Stimulated activated CD4-positive, alpha-beta T cell treated with anti-CD3 and anti-CD28 coated beads, Interleukin-4, amount 100 ng/mL, for 48 hours (primary cell): ENCODE data around the gene CABLES1.
A peak's percentile ranks its signal among the peaks of the same experiment; 100 is the strongest.

ENCODE experiments used
- DNase-seq, 2 donors: peaks; one replicate each; pipeline ENCODE4 v3.0.0-alpha.2; 2020; ENCODE audit warnings: low read depth in 2 of 2

The CABLES1 gene

DNA sequence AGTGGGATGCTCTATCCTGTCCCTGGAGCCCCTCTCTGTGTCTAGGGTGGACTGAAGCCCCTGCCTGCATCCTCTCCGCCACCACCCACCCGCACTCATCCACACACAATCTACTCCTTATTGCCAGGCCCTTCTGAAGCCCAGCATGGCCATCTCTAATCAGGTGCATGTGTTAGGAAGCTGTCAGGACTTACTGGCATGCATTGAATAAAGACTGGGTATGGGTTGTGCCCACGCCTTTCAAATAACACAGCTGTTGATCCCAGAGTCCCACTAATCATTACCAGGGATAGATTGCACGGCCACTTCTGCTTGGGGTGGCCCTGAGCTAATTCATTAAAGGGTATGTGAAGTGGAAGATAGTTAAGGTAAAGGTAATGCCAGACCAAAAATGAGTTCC lies 88.4 kb downstream of the CABLES1 start:
- no peak for DNase-seq

DNA sequence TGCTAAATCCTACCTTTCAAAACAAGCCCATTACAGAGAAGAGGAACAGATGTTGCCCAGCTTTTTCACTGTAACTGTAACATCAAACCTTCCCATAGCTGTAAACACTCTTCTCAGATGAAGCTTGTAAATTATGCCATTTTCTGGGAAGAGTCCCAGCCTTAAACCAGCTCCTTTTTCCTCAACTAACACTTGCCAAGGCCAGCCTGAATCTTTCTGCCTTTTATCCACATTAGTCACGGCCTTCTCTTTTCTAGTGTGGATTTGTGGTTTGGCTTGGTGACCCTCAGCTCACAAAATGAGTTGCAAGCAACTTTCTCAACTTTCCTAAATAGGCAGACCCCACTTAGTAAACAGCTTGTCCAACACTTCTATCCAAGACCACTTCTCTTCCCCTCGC lies 90.2 kb downstream of the CABLES1 start:
- no peak for DNase-seq

DNA sequence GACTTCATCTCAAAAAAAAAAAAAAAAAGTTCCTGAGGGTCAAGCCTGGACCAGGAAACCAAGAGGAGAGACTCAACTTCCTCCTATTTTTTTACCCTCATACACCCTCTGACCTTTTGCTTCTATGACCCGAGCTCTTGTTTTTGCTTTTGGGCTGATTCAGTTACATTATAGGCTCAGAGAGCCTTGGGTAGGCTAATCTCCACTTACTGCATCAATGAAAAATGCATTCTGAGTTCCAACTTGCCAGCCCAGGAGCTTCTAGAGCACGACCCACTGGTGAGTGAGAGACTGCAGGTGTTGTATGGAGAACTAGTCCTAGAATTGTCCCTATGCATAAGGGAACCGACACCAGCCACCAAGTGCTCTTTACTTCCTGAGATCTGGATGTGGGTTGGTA lies 91.1 kb downstream of the CABLES1 start:
- DNase-seq, result no peak

DNA sequence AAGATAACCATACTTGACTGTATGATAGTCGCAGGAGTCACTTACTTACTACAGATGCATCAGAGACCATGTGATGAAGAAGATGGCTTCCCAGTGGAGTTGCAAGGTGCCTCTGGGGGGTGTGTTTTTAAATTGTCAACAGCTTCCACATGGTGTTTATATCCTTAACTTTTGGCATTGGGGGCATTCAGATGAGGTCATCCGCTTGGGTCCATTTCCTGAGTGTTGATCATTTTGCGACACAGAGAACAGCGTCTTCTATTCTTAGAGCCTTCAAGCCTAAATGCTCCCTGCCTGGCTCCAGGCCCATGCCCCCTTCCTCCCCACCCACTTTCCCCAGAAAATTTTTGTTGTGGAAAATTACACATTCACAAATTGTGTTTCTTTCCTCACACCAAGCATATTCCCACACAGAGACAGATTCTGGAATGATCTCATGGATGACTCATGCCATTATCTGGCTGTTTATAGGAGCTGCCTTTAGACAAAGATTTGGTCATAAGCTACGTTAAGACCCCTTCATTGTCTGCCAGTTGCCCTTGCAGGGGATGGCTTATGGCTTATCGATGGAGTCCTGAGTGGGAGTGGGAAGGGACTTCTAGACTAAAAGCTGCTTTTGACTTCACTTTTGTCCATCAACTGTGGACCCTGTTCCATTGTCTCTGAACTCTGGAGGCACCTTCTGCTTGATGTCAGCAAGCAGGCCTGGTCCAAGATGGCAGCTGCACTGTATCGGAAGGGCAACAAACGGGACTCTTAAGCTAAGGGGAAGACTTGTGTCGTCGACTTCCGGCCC lies 91.8 kb downstream of the CABLES1 start:
- DNase-seq, result no peak

DNA sequence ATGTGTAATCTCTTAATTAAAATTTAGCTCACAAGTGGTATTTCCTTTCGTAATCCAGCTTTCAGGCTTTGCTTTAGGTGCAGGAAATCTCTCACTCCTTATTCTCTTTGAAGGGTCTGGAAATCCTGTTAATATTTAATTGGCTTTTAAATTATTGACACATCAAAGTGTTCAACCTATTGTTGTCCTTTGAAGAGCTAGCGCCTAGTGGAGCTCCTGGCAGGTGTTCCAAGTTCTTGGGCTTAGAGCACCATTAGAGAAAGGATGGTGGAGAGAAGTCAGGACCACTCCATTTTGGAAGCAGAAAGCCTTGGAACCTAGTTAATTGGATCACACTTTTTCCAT lies 92.4 kb downstream of the CABLES1 start:
- no peak for DNase-seq

DNA sequence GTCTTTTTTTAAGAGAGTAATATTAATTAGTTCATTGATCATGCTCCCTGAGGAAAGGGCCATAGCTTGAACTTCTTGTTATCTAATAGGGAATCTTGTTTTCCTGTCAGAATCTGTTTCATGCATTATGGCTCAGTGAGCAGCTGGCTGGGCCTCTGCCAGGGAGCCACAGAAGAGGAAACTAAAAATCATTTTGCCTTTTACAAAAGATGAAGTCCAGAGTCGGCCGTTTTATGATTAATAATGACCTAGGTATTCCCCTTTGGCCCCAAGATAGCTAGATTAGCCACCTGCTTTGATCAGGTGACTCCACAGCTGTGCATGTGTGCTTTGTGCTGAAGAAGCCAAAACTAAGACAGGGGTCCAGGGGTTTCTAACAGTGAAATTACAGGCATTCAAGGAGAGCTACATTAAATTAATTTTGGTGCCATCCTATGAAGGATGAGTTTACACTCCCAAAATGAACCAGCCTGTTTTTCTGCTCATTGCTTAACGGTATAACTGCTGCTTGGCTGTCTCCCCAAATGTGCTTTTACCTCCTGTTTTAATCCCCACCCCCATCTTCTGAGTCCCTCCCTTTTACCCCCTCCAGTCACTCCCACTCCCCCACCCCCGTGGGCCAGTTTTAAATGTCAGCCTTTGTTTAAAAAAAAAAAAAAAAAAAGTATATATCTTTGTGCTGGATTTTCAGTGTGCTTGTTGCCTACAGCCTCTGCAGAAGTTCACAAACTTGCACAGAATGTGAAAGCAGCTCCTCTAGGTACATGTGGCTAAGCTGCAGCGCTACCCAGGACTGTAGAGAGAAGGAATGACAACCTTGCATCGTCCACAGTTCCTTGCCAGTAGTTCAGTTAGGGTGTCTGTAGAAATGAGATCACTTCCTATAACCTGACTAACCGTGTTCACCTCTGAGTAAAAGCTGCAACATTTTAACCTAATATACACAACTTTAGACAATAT lies 93.1 kb downstream of the CABLES1 start:
- peak in 1 of 2 donors; percentile 18 for DNase-seq

DNA sequence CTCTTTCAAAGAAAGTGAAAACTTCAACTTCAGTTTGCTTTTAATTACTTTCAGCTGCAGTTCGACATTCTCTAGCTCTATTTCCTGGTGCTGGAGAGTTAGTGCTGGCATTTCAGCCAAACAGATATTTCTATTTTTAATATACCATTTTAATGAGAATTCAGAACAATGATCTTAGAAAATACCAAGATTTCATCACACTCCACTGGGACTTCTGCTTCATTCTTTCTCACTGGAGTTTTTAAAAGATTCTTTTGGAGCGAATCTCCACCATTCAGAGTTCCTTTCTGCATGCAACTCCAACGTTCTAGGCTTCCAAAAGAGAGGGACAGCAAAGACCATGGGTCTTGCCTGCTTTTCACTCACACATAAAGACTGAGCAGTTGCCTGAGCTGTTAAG lies 94.2 kb downstream of the CABLES1 start:
- no peak for DNase-seq

DNA sequence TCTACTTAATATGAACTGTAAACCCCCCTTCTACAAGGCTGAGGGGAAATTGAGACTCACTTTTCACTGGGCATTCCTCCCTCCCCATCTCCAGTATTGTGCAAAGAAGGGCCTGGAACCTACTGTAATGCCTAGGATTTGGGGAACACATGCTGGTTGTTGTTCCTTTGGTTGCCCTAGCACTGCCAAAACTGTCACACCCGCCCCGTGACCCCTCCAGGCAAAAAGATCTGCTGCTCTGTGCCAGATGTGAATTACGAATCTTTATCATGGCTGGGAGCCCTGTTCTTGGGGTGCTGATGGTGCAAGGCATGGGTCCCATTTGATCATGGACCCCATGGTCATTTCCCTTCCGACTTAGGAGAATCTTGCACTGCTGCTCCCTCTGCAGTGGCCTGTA lies 95.4 kb downstream of the CABLES1 start:
- no peak for DNase-seq

DNA sequence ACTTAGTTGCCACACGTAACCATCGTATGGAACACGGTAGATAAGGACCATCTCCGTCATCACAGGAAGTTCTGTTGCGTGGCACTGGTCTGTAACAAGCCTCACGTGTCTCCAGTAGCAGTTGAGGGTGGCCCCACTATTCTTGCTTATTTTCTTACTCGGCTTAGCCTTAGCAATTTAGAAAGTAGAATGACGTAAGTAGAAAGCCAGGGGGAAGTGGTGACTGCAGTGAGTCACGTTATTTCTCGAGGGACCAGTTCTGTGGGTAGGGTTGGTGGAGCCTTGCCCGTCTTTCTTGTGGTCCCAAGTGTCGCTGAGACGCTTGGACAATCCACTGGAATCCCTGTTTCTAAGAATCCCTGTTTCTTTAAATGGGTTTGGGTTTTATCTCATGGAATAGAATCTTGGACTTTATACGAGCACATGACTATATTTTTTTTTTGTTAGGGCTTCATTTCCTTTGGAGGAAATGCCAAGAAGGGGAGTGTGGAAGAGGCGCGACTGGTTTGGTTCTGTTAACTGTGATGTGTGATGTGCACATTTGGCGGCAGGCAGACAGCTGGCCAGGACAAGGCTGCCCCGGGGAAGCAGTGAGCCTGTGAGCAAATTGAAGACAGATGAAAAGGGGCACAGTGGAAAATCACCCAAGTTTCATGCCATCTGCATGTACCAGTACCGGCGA lies 96.2 kb downstream of the CABLES1 start:
- peak; percentile 39 to 66 for DNase-seq

DNA sequence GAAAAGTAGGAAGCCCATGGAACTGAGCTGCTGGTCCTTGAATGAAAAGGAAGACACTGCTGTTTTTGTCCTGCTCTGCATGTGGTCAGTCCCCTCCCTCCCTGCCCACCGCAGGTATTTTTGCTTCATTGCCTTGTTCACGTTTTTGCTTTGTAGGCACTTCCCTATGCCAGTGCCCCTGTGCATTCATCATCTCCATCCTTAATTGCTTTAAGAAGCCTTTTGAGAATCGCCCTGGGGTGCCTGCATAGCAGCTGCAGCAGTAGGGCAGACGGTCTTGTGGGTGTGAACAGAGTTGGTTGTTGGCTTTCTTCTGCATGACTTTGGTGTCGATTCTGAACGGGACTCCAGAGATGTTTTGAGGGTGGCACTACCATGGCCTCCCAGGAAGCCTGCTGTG lies 97.0 kb downstream of the CABLES1 start:
- DNase-seq, result no peak

DNA sequence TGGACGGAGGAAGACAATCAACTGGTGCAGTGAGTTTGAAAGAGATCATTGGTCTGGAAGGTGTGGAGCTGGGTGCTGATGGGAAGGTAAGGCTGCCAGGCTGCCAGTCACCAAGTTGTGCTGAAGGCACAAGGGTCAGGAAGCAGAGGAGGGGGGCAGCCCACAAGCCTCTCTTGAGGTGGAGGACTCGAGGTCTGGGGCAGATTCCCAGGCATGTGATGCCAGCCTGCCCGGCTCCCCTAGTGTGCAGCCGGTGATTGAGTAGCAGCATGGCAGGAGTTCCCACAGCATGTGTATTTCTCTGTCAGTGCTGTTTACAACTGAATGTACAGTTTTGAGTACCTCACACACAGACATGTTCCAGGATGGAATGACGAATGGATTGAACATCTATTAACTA lies 99.3 kb downstream of the CABLES1 start:
- no peak for DNase-seq

DNA sequence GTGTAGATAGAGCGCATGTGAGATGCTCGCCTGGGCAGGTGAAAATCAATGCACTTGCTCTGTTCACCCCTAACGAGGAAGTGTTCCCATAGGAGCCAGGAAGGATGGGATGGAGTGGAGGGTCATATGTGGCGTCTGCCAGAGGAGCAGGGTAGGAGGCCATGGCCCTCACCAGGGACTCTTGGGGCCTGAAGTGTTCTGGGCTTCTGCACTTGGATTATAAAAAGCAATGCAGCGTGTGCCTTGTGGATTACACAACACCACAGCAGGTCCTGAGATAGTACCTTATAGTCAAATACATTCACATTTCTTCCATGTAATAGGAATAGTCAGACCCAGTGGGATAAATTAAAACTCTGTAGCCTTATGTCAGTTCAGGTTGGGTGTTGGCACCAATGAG lies 100.1 kb downstream of the CABLES1 start:
- DNase-seq, result no peak

DNA sequence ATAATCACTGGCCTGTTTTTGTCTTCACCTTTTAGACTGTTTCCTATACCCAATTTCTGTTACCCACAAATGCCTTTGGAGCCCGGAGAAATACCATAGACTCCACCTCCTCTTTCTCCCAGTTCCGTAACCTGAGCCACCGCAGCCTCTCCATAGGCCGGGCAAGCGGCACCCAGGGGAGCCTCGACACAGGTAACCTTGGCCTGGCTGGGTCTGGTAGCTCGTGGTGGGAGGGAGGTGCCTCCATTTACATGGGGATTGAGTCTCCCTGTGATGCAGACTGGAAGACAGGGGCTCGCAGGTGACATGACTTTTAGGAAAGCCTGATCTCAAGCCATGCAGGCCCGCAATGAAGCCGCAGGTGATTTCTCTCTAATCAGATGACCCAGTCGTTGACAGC lies 100.6 kb downstream of the CABLES1 start:
- no peak for DNase-seq

DNA sequence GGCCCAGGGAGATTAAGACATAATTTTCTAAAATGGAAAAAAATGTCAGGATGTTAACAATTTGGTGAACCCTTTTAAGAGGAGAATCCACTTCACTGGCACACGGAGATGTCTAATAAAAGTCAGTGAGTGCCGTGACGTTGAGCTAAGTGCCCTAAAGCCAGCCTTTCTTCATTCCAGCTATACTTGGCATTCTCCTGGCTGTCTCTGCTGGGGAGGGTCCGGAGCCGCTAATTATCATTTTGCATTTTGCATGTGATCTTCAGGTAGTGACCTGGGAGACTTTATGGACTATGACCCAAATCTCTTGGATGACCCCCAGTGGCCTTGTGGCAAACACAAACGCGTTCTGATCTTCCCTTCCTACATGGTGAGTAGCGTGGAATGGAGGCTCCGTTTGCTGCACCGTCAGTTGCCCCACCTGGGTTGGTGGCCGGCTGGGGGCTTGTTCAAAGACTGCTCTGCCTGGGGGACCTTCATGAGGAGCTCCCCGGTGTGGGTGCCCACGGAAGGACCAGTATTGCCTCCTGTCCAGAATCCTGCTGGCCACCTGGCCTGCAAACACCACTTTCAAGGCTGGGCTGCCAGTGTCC lies 101.7 kb downstream of the CABLES1 start:
- DNase-seq, result no peak

DNA sequence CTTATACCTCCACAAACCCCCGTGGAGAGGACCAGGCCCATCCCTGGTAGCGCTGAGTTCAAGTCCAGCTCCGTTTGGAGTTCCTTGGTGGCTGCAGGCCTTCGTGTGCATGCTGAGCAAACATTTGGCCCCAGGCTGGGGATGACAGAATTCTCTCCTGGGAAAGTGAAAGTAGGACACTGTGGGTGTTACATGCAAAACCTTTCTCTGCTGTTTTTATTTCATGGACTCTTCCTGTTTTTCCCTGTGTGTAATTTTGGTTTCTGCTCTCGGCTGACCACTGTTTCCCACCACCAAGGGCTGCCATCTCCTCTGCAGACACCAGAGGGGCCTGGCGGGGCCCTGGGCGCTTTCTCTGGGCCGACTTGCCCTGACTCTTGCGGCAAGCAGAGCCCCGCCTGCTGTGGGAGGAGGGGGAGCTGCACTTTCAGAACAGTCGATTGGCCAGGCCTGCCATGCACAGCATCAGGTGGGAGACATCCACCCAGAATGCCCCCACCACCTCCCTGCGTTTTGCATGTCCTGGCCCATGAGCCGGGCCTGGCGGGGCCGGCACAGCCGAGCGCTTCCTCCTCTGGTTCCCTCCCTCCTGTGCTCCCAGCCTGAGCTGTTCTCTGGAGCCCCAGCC lies 102.4 kb downstream of the CABLES1 start:
- peak; percentile 51 to 53 for DNase-seq

DNA sequence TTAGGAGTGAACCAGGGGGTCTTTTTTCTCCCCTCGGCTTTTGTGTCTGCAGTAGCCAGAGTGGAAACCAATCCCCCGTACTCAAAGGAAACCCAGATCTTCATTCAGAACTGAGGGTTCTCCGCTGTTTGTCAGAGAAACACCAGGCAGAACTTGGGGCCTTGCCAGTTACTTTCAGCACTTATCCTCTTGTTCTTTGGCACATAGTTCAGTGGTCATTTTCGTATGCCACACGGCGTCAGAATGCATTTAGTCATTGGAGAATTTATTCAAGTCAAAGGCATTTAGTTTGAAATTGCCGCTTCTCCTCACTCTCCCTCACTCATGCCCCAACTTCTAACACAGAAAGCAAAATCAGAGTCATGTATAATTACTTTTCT lies 102.9 kb downstream of the CABLES1 start:
- DNase-seq, result no peak

DNA sequence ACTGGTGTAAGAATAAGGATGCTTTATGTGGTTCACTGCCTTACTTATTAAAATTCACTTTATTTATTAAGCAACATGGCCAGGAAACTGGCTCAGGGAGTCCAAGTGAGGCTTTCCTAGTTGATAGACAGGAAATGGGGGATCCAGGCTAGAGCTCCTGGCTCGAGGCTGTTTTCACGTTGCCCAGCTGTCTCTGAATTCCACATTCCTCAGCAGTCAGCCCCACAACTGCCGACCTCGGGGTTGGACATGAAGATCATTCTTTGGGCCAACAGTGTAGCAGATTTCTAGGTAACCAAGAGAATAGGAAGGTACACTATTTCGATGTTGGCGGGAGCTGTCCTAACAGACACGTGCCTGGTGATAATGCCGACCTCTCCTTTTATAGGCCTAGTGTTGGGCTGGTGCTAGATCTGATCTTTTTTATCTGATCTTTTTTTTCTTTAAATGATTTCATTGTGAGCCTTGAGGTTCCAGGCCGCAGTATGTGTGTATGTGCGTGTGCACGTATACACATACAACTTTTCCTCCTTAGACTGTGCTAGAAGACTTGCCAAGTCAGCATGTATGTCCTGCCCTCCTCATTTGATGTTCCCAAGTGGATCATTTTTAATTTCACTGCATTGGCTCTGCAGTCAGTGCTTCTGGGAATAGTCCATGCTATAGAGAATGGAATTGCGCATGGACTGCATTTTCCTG lies 103.5 kb downstream of the CABLES1 start:
- no peak for DNase-seq

DNA sequence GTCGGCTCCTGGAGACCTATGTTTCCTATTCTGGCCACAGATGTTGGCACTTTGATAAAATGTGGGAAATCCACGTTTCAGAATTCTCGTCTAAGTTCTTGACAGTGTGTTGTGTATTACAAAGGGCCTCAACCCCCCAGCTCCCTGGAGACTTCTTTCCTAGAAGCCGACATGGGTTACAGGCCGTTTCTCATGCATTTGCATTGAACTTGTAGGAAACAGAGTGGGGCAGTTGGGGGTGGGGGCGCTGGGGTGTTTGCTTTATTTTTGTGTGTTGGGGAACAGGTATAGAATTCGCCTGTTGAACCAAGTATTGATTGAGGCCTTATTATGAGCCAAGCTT lies 104.0 kb downstream of the CABLES1 start:
- DNase-seq, result no peak

DNA sequence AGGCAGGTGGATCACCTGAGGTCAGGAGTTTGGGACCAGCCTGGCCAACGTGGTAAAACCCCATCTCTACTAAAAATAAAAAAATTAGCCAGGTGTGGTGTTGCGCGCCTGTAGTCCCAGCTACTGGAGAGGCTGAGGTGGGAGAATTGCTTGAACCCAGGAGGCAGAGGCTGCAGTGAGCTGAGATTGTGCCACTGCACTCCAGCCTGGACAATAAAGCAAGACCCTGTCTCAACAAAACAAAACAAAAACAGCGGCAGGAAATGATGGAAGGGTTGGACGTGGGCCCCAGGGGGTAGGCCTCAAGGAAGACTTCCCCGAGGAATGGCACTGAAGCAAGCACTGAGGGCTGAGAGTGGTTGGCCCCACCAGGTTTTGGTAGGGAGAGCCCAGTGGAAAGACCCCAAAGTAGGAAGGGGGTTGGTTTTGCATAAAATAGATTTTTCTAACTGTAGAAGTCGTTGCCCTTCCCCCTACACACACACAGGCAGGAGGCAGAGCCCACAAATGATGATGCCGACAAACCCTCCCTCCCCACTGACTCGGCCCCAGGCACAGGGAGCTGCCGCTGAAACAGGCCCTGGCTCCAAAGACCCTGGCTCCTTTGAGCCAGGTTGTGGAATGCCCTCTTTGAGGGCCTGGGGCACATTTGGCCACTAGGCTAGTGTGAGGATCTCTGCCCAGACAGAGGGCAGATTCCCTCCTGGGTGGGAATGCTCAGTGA lies 104.8 kb downstream of the CABLES1 start:
- no peak for DNase-seq

DNA sequence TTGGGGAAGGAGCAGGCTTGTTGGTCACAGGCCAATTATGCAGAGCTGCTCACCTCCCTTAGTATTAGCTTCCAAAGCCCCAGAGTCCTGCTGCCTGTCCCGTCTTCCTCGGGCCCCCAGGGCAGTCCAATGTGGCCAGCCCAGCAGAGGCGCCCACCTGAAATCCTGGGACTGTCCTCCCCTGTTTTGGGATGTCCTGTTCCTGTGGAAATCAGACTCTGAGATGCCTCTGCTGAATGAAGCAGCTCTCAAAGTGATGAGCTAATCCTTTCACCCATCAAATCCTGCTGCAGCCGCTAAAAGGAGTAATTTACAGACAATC lies 105.3 kb downstream of the CABLES1 start:
- DNase-seq, result no peak
